Anterior cingulate cortex (tissue), 58 donors: Measurements from ENCODE around the gene GHR.

Experiments used
- DNase-seq, 58 donors: peaks; one replicate each; lab custom pipeline; 2025; lab: John Stamatoyannopoulos, UW

GHR gene

GRCh38 chr5:42461033-42461432, 37.8 kb downstream of the GHR start:
- DNase-seq: no peak

GRCh38 chr5:42461507-42461906, 38.3 kb downstream of the GHR start:
- no peak for DNase-seq

GRCh38 chr5:42462083-42462482, 38.8 kb downstream of the GHR start:
- no peak for DNase-seq

GRCh38 chr5:42467572-42467971, 44.3 kb downstream of the GHR start:
- no peak for DNase-seq

DNA sequence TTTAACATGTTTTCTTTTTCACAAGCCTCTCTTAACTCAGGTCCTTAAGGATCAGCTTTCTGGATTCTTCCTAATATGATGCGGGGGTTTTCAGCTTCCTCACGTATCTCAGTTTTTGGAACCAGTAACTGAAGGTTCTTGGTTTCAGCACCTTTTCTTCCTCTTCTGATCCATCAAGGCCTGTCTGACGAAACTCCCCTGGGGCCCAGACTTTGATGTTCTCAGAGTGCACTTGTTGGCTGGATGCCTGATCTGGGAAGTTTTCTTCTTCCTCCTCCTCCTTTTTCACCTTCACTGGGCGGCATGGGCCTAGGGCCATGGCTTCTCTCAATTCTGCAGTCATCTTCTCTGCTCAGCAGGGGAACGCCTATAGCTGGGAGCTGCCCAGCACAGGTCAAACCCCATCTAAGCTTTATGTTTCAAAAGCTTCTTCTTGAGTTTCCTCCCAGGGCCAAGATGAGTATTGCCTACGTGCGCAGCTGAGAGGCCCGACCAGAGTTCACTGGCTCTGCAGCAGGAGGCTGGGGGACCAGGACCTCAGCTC, 44.8 kb downstream of the GHR start:
- no peak for DNase-seq

GRCh38 chr5:42483472-42484154, 60.4 kb downstream of the GHR start:
- no peak for DNase-seq

DNA sequence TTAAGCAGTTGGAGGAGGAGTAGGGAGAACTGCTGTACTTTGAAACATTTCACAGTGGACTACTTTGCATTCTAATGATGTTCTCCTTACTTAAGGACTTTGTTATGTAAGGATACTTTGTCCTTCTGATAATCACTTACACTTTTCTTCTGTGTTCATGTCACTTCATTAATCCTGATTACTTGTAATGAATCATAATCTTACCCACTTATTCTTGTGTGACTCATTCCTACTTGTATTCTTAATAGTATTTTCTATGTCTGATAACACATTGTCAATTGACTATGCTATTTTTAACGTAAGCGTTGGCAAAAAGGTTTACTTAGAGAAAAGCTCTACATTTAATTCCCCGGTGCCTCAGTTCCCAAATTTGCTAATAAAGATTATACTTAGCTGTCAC, 63.8 kb downstream of the GHR start:
- DNase-seq: no peak

GRCh38 chr5:42487821-42488220, 64.6 kb downstream of the GHR start:
- DNase-seq: no peak

- DNase-seq: no peak
Observed at GRCh38 chr5:42490831-42491230, 67.6 kb downstream of the GHR start.

- DNase-seq: no peak
Observed at GRCh38 chr5:42491699-42492098, 68.5 kb downstream of the GHR start.

DNA sequence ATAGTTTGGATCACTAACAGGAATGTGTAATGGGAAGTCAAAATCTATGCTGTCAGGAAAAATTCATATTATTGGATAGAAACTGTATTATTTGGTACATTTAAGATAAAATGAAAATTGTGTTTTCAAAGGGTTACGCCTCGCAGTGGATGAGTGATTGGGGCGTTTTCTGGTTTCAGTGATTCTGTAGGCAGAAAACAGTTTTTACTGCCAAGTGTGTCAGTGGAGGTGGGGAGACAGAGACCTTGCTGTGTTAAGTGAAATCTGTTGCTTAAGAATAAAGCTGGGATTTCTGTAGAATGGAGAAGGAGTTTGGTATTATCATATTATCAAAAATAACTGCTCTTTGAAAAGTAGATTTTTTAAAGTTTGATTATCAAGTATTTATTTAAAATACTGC, 69.7 kb downstream of the GHR start:
- no peak for DNase-seq

- no peak for DNase-seq
Observed at GRCh38 chr5:42494414-42494813, 71.2 kb downstream of the GHR start.

DNA sequence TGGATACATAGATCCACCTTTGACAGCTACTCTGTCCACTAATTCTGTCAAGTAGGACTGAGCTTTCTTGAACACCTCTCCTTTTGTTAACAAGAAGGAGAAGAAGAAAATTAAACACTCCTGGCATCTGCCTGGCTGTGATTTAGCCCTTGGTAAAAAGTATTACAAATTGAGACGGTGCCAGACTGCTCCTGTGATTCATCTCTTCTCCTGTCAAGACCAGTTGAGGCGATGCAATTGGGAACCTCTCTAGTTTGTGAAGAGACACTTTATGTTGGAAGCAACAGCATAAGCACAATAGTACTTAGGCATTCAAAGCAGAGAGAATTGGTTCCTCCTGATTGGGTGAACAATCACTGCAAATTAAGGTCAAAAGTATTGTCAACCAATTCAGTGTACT, 72.7 kb downstream of the GHR start:
- DNase-seq: peak in 8 of 58 donors; percentile 0 to 31 (median 4)

DNA sequence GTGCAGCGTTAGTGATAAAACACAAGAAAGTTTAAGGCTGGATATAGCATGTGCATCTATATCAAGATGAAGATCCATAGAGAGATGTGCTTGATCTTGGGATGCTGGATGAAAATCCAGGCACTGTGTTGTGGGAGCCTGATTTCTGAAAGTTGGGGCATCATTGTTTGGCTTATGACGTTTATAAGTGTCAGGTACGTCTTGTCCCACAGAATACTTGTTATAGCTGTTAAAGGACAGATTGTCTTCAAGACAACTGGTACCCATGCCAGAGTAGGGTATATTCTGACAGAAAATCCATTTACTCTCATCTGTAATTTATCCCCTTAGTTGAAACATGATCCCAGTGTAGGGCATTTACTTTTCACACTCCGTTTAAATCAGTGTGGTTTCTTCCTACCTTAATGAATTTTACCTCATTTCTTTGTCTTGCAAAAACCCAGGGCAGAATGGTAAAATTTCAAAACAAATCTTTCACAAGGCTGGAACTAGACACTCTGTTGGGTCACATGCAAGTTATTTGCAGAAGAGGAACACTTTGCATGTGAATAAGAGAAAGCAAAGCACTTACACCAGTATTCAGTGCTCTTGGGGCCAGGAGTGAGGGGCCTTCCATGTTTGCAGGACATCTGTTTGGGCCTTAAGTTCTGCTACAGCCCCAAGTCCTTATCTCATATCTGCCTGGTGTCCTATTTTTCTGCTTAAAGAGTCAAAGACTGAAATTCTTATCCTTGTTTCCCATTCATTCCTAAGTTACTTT, 73.3 kb downstream of the GHR start:
- no peak for DNase-seq

DNA sequence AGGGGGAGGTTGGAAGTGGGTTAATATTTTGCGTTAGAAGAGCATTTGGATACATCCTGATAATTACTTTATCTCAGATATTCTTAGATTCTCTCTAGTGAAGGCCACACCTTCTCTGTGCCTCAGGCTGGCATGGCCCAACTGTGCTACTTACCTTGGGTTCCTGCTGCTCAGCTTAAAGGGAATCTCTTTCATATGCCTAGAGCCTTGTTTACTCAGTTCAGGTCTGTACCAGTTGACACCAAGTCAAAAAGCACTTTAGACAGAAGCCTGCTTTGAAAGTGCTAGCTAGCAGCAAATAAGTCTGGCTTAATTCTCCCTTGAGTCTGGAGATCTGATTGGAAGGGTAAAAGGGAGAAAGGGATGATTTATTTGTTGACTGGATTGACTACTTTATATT, 74.8 kb downstream of the GHR start:
- no peak for DNase-seq

DNA sequence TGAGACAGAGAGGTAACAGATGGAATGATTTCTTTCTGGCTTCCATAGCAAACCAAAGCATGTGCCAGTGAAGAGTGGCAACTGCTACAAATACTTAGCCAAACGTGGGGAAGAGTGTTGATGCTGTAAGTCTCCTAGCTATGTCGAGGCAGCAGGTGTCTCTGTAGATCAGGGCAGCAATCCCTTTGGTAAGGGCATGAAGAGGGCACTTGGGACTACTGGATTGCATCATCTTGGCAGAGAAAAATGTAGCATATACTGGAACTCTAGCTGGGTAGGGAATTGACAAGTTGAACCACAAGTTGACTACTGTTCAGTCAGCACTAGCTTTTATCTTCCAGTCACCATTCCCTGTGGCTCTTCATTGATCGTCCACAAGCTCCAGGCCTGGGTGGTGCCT, 75.8 kb downstream of the GHR start:
- DNase-seq: no peak

GRCh38 chr5:42500003-42500599, 76.9 kb downstream of the GHR start:
- no peak for DNase-seq

DNA sequence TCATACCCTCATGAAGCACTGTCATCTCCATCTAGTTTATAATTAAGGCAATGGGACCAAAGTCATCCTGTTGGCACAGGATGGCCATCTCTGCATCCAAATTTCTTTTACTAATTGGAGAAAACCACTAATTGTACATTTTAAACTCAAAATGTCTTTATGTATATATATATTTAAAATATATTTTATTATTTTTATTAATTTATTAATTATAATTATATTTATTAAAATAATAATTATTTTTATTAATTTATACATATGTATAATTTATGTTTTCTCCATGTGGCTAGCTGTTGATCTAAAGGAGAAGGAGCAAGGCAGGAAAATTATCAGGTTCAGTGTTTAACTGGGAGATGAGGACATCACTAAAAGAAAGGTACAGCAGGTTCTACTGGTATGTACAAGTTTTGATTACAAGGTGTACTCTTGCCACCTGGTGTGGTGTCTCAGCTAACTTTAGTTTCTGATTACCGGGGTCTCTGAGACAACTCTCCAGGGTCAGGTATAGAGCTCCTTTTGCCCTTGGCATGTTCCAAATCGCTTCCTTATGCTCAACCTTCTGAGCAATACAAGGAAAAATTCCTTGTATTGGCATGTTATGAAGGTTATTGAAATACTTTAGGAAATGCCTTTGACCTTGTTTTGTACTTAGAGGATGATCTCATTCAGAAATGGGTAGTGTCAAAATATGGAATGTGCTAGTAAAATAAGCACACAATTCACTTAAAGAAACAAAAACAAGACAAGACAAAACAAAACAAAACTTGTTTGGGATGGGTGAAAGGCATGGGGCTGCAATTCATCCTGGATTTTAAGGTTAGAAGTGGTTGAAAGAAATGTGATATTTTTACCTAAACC, 79.6 kb downstream of the GHR start:
- DNase-seq: no peak

- no peak for DNase-seq
Observed at GRCh38 chr5:42506662-42507061, 83.4 kb downstream of the GHR start.

- DNase-seq: no peak
Observed at GRCh38 chr5:42507451-42508097, 84.3 kb downstream of the GHR start.
